ENCODE results near the gene AACS.
"Not testable (repeated sequence)": the region's sequence is repeated elsewhere in the genome, so short reads cannot be mapped to it uniquely, and the experiment has no call there.

AACS gene

DNA sequence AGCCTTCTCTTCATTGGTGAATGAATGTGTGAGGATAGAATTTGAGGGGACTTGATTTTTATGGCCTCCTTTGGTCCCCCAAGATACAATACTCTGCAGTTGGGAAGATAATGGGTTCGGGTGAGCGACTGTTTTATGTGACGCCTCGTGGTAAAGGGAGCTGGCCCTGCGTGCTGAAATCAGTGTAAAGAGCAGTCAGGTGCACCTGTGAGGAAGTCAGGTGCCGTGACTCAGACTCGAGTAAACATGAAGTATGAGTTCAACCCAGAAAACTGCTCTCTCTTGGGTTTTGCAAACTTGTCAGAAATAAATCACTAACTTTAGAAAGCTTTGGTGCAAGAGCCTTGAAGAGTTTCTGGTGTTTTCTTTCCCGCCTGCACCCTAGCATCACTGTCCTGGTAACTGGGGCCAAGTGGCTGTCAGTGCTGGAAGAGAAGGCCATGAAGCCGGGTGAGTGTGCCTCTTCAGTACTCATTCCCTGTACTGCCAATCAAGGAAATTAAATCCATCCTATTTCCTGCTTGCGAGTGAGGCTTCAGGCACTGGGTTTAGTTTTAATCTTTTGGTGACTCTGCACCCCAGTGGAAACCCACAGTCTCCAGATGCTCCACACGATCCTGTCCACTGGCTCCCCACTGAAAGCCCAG lies 59.2 kb downstream of the AACS start:
- no peak for DNase-seq (ENCODE audit: low spot score)

DNA sequence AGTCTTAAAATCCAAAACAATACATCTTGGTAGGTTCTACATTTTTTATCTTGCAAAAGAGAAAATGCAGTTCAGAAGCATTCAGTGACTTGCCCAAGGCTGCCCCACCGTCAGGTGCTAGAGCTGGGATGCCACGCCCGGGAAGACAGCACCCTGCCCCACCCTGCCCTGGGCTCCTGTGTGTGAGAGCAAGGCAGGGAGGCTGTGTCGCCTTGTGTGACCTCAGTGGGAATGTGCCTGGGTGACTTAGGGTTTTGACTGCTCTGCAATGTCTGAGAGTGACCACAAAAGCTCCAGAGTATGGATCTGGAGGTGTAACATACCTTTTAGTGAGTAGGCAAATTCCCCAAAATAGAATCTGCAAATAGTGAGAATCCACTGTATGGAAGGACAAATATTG lies 60.0 kb downstream of the AACS start:
- no peak for DNase-seq (ENCODE audit: low spot score)

DNA sequence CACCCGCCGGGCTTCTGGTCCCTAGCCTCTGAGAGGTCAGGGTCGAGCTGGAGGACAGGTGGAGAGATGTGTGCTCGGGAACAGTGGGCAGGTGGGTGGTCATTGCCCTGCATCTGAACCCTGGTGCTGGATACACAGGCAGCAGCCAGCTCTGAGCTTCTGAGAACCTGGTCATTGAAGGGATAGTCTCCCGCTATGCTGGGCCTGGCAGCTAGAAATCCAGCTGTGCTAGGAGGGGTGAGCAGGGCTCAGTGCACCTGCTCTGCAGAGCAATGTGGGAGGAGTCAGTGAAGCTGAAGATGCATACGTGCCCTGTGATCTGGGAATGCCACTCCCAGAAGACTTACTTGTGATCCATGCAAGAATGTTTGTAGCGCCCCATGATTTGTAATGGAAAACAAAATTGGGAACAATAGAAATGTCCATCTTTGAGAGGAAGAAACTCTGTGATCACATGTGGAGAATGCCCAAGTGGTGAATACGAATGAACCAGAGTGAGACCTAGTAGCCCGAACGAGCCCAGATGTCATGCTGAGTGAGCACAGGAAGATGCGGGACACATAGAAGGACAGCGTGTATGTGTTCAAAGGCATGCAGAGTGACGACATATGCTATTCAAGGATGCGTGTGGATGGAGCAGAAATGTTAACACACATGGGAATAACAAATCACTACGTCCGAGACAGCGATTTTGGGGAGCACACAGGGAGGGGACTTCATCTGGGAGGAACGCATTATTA lies 63.4 kb downstream of the AACS start:
- no peak for DNase-seq (ENCODE audit: low spot score)

DNA sequence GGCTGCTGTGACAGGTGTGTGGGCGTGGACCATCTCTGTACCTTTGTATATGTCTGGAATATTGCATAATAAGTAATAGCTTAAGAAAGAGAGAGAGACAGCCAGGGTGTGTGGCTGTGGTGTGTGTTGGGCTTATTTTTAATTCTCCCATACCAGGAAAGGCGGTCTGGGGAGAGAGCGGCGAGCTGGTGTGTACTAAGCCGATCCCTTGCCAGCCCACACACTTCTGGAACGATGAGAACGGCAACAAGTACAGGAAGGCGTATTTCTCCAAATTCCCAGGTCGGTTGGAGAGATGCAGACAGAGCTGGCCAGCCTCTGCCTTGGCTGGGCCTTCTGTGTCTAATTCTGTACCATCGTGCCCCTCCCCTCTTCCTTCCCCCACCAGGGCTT lies 63.9 kb downstream of the AACS start:
- DNase-seq (ENCODE audit: low spot score): no peak

DNA sequence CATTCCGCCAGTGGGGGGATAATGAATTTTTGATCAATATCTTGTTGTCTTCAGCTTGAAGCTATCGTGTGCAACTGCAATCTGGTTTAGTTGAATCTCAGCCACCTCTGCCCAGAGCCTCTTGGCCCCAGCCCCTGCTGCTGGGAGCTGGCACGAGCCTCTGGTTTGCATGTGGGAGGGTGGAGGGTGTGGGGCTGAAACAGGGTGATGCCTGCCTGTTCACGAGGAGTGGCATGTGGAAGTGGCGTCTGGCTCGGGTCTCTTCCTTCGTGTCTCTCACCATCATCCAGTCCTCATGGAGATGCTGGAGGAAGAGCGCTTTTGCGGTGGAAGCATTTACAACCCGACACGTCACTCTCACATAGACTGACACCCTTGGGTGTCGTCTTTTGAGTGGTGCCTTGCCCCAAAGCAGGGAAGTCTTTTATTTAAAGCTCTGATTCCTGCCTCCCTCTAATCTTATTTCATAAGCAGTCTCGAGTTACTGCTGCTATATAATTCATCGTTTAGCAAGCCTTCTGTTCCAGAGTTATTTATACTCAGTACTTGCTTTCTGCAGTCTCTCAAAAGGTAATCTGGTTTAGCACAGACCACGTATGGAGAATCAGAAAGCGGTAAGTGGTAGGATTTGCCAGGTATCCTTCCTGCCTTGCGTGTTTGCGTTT lies 64.5 kb downstream of the AACS start:
- DNase-seq (ENCODE audit: low spot score): no peak

DNA sequence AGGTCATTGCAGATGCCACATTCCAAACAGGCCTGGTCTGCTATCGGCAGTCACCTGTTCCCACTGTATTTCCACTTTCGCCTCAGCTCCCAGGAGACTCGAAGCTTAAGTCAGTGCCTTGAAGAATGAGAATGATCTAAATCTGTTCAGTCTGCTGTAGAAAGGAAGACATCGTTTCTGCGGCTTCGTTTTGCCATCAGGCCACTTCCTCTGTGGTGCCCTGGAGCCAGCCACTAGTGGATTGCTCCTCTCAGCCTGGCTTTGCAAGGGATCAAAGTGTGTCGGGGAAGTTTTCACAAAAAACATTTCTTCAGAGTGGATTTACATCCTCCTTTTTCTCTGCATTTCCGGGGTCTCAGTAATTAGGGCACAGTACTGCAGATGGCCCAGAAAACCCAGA lies 66.7 kb downstream of the AACS start:
- DNase-seq (ENCODE audit: low spot score): no peak

DNA sequence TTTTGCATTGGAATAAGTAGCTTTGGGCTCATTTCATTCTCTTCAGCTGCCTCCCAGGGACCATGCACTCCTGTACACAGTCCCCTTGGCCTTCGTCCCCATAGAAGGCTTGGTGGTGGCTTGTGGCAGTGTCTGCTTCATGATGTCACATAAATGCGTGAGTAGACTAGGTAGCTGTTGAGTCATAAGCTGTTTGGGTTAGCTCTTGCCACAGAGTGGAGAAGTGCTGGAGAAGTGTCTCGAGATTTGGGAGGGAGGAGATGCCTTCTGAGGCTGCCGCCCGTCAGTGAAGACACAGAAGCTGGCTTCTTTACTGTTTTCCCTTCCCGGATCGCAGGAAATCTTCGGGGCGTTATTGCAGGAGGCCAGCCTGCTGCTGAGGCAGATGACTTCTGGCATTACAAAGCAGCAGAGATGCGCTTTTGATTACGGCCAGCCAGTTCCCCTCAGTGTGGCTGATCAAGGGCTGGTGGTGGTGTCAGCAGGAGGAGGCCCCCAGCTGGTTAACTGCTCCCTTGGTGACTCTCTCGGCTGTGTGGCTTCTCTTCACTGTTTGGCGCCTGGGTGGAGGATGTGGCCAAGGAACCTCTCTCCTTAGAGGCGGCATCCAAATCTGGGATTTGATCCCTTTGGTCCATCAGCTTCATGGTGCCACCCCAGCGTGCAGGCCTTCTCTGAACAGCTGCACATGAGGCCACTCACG lies 67.6 kb downstream of the AACS start:
- DNase-seq (ENCODE audit: low spot score): no peak

DNA sequence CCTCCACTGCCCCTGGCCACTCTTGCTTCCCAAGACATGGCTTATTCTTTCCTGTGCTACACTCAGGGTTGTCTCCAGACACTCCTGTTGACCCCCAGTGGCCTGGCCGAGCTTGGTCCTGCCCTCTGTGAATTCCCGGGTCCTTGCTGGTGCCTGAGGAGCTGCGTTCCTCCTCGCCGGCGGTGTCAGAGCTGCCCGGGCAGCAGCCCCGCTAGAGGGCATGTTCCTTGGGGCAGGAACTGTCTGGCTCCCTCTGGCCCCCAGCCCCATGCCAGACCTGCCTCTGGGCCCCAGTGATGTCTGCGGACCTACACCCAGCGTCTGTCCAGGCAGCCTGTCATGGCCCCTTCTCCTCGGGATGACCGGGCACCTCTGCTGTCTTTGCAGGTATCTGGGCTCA lies 68.4 kb downstream of the AACS start:
- DNase-seq (ENCODE audit: low spot score): no peak

DNA sequence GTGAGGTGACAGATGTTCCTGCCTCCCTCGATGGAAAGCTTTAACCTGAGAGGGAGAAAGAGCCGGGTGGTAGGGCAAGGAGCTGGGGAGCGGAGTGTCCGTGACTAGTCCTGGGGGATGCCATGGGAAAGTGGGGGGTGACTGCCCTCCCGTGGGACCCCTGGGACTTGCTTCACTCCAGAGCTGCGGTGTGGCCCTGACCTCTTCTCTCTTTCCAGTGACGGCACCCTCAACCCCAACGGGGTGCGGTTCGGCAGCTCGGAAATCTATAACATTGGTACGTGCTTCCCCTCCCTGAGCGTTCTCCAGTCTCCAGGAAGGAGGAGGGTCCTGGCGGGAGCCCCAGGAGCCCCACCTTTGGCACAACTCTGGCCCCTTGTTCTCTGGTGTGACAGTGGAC lies 69.3 kb downstream of the AACS start:
- DNase-seq (ENCODE audit: low spot score): no peak

DNA sequence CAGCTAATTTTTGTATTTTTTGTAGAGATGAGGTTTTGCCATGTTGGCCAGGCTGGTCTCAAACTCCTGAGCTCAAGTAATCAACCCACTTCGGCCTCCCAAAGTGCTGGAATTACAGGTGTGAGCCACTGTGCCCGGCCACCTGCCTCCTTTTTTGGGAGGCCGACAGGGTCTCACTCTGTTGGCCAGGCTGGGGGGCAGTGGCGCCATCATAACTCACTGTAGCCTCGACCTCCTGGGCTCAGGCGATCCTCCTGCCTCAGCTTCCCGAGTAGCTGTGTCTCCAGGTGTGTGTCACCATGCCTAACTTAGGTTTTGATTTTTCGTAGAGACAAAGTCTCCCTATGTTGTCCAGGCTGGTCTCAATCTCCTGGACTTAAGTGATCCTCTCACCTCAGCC lies 70.7 kb downstream of the AACS start:
- DNase-seq (ENCODE audit: low spot score): no peak

DNA sequence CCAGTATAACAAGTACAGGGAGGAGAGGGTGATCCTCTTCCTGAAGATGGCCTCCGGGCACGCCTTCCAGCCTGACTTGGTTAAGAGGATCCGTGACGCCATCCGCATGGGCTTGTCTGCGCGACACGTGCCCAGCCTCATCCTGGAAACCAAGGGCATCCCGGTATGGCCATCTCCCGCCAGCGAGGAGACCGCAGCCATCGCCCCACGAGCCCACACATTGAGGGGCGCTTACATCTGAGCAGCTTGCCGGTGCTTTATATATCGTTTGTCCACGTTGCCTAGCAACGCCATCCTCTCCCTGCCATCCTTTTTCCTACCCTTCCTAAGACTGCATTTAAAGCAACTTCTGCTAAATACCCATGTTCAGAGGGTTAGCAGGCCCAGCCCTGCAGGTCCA lies 71.5 kb downstream of the AACS start:
- no peak for DNase-seq (ENCODE audit: low spot score)

DNA sequence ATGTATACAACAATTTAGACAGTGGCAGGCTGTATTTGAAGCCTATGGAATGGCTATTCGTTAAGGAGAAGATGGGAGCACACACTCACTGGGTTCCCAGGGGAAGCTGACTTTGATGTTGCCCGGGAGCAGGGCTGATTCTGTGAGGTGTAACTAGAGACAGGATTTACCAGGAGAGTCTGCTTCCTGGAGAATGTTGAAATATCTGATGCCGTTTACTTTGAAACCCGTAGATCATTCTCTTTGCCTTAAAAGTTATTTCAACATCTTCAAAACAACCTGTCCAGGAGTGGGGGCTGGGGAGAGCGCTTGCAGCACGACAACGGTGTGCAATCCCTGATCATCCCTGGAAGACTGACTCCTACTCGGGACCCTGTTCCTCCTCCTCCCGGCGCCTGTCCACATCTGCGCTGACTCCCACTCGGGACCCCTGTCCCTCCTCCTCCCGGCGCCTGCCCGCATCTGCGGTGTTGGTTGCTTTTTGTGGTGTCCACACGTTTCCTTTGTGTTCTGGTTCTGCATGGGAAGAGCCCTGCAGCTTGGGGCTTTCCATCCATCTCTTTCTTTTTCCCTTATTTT lies 72.6 kb downstream of the AACS start:
- DNase-seq (ENCODE audit: low spot score): no peak

DNA sequence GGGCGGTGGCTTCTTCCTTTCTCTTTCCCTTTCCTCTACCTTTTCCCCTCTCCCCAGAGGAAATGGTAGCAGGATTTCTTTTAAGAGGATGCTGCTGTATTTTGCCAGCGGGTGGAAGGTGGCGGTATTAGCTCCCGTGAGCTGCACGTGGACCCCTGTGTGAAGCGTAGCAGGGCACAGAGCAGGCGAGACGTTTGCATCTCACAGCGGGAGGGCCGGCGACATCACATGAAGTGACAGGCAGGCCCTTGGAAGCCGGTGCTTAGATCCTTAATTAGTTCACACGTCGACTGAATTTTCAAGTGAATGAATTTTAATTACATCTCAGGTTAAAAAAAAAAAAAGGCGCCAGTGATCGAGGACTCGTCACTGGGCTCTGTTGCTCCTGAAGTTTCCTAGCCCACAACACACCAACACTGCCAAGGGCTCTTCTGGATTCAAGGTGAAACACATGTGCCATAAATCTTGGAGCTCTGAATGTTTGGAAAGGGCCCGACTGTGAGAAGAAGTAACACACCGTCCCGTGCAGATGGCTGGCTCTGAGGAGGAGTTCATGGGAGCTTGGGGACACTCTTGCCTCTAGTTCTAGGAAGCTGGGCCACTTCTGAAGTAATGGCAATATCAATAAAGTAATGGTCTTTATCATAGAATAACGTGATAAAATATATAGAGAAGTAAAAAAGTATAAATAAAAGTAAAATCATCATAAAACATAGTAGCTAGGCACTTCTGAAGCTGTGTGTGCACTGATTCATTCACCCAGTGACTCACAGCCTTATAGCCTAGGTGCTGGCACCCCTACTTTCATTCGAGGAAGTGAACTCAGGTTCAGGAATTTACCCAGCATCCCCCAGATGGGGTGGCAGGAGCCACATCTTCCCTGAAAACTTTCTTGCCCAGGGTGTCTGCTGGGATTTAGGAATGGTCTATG lies 75.3 kb downstream of the AACS start:
- DNase-seq (ENCODE audit: low spot score): no peak

DNA sequence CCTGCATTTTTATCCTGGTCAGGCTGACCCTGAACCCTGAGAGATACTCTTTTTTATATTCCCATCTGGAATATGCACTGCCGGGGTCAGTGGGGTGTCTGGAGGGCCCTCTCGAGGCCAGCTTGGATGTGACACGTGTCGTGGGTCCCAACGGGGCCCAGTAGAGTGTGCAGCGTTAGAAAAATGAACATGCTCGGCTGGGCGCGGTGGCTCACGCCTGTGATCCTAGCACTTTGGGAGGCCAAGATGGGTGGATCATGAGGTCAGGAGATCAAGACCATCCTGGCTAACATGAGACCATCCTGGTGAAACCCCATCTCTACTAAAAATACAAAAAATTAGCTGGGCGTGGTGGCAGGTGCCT lies 76.0 kb downstream of the AACS start:
- DNase-seq (ENCODE audit: low spot score): not testable (repeated sequence)

DNA sequence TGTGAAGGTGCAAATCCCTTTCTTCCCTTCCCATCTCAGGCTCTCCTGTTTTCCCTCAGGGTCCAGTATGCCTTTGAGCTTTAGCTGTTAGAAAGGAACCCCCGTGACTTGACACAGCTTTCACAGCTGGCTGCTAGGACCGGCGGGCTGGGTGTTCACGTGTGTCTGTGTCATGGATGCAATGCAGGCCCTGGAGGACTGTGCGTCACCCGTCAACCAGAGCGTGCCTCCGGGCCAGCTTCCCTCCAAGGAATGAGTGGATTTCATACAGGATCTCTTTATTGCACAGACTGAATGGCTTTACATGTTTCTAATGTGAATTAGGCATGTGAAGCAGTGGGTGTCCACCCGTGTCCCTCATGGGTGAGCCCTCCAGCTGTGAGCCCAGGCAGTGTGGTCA lies 77.4 kb downstream of the AACS start:
- DNase-seq (ENCODE audit: low spot score): no peak

DNA sequence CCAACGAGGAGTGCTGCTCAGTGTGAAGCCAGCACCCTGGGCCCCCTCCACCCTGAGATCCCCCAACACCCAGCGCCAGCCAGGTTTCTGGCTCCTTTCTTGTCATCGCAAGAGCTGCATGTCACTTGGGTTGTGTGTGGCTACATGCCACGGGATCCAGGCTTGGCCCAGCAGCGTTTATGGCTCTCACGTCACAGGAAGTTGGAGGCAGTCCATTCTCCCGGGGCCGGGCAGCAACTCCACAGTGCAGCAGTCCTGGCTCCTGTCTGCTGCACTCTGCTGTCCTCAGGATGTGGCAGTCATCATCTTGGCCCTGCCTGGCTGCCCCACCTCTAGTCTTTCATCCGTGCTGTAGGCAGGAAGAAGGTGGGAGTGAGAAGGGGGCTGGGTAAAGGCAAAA lies 78.3 kb downstream of the AACS start:
- DNase-seq (ENCODE audit: low spot score): no peak

DNA sequence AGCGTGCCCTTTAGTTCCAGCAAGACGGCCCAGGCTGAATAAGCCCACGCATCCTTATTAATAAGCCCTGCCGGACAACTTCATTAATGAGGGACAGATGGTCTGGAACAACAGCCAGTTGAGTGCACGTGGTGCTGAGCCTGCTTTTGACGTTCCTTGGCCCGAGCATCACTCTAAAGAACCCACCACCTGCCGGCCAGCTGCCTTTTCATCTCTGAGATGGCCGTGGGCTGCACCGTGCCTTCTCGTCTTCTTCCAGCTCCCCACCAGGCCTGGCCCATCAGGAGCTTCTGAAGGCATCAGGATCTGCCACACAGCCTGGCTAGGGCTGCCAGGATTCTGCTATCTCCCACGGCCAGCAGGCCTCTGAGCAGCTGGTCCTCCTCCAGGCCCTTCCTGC lies 80.0 kb downstream of the AACS start:
- no peak for DNase-seq (ENCODE audit: low spot score)

DNA sequence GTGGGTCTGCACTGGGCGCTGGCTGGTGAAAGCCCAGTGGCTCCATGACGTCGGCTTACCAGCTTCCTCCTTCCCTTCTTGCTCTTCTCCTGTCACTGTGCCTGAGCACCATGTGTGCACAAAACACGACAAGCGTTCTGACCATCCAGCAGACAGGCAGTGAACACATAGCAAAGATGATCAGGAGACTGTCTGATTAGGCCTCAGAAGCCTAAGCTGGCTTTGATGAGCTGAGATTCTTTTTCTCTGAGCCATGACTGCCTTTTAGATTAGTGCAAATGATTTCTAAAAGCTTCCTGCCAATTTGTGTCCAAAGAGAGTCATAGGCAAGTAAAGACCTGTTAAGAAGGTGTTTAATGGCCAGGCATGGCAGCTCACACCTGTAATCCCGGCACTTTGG lies 83.1 kb downstream of the AACS start:
- no peak for DNase-seq (ENCODE audit: low spot score)

DNA sequence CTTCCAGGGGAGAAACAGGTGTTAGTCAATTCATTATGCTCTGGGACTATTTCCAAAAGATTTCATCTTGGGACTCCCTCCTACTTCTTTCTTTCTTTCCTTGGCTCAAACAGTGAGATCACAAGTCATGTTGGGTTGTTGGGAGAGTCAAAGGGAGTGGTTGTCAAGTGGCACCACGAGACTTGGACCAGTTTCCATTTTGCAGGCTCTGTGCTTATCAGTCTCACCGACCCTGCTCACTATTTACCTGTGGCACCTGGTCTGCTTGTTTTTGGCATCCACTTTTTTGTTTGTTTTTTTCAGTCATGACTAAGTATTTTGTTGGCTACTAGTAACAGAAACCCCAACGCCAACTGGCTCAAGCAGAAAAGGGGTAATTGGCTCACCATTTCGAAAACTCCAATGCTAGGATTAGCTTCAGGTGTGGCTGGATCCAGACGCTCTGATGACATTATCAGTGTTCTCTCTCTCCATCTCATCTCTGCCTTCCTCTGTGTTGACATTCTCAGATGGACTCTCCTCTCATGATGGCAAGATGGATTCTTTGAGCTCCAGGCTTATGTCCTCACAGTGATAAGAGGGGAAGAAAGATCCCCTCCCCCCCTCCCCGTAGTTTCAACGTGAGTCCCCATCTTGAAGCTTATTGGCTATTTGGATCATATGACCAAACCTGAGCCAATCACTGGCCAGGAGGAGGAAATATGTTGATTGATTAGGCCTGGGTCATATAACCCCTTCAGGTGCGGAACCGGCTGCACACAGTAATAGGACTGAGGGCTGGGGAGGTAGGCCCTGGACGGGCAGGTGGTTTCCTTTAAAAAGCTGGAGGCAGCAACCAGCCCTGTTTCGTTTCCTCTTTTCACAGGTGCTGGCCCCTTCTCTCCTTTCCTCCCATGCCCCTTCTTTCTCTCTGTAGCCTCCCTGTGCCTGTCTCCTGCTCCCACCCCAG lies 84.2 kb downstream of the AACS start:
- no peak for DNase-seq (ENCODE audit: low spot score)

DNA sequence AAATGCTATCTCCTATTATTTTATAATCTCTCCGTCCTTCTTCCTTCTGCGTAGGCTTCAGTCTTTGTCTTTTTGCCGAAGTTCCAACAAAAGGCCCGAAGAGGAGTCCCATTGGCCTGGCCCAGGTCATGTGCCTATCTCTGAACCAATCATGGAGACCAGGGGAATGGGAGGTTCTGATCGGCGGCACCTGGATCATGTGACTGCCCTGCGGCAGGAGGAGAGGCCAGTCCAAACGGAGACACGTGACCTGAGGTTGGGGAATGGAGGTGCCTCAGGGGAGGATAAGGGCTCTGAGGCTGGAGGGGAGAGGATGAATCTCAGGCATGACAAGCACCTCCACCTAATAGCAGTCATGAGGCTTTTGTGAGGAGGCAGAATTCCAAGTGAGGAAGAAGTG lies 86.0 kb downstream of the AACS start:
- DNase-seq (ENCODE audit: low spot score): no peak
